K562 (cell line): ENCODE results near the gene C15orf61. TPM values are rescaled to one million over a fixed set of nuclear protein-coding genes. Genes with fewer than 3 reads are reported as not detected.

ENCODE experiments used
- ATAC-seq: fragments of 200-7000 bp; cut with Tn5 transposase; 3 replicates; pipeline ENCODE4 v1.9.1; 2020; ENCODE audit warnings: moderate library complexity
- BruUV-seq: library from RNA; stranded (reverse); fragments of 400-500 nt; replicated peaks from 2 replicates; lab custom pipeline; 2021; lab: Mats Ljungman, UMichigan
- CTCF ChIA-PET: fragments of 300-600 bp; formaldehyde crosslinking; extraction: SDS; loops from one replicate; lab custom pipeline; 2021; ENCODE audit warnings: low intra/inter-chr PET ratio; lab: Yijun Ruan, JAX
- POLR2A ChIA-PET: fragments of 300-600, 350-650 bp; sonication (Branson Sonifier 250); formaldehyde crosslinking; extraction: SDS; loops from one replicate; lab custom pipeline; 2021; ENCODE audit warnings: antibody characterized with exemption, inconsistent platforms; lab: Yijun Ruan, JAX
- DNase-seq, 4 experiments: peaks; one replicate each; pipeline versions ENCODE4 v3.0.0 to v3.0.0-alpha.2; 2011 to 2018; ENCODE audit warnings: low spot score in 3 of 4, mixed read lengths in 3 of 4; ENCODE audit errors: extremely low read depth in 1 of 4
- FAIRE-seq: peaks from 2 replicates; lab custom pipeline; 2011; peaks lifted over from hg19 to GRCh38; lab: Jason Lieb, UNC
- H2AFZ ChIP-seq: 2 replicates; pipeline ENCODE4 v1.6.0; 2011; ENCODE audit warnings: low read depth, low read length, control low read depth, inconsistent platforms
- H3K27ac ChIP-seq: fragments of 200-600 bp; 3 replicates; pipeline ENCODE4 v1.8.0; 2011; ENCODE audit warnings: low read depth, mild to moderate bottlenecking, control low read depth, inconsistent platforms, low read length, moderate library complexity, mixed read lengths; ENCODE audit errors: extremely low read depth
- H3K27me3 ChIP-seq, 2 experiments: fragments of 300-600 bp in 1 of 2; 2 replicates in 1 of 2; 3 replicates in 1 of 2; pipeline versions ENCODE4 v1.6.0 to v1.8.0; 2011; ENCODE audit warnings: inconsistent platforms in 2 of 2, low read length in 2 of 2, mild to moderate bottlenecking in 1 of 2, mixed read lengths in 1 of 2, moderate library complexity in 1 of 2; ENCODE audit not compliant: control insufficient read depth in 2 of 2, insufficient read depth in 2 of 2
- H3K36me3 ChIP-seq: fragments of 300-600 bp; 3 replicates; pipeline ENCODE4 v1.8.0; 2011; ENCODE audit warnings: mild to moderate bottlenecking, low read length, inconsistent platforms; ENCODE audit not compliant: control insufficient read depth, insufficient read depth
- H3K4me1 ChIP-seq, 2 experiments: fragments of 200-600 bp in 1 of 2; replicated peaks in 1 of 2; 2 replicates in 1 of 2; 3 replicates in 1 of 2; pipeline versions ENCODE4 v1.5.1 to v1.8.0; 2011; ENCODE audit warnings: inconsistent platforms in 2 of 2, low read length in 2 of 2, mild to moderate bottlenecking in 1 of 2, mixed read lengths in 1 of 2, moderate library complexity in 1 of 2; ENCODE audit not compliant: control insufficient read depth in 2 of 2, insufficient read depth in 2 of 2
- H3K4me2 ChIP-seq: 2 replicates; pipeline ENCODE4 v1.6.1; 2011; ENCODE audit warnings: low read length, control low read depth, inconsistent platforms, mixed read lengths; ENCODE audit not compliant: insufficient read depth
- H3K4me3 ChIP-seq: fragments of 200-600 bp; sonication (generic), shearing (Covaris generic); 2 replicates; pipeline ENCODE4 v1.5.1; 2016; ENCODE audit warnings: control low read depth, inconsistent platforms
- H3K79me2 ChIP-seq: fragments of 200-600 bp; 3 replicates; pipeline ENCODE4 v1.8.0; 2011; ENCODE audit warnings: low read length, inconsistent platforms; ENCODE audit not compliant: control insufficient read depth, insufficient read depth
- H3K9ac ChIP-seq, 2 experiments: 2 replicates each; pipeline versions ENCODE4 v1.6.0 to v1.6.1; 2011; ENCODE audit warnings: low read depth in 2 of 2, low read length in 2 of 2, control low read depth in 1 of 2, inconsistent platforms in 1 of 2, mild to moderate bottlenecking in 1 of 2, mixed read lengths in 1 of 2; ENCODE audit not compliant: insufficient read depth in 1 of 2
- H3K9me1 ChIP-seq: one replicate; pipeline ENCODE4 v1.6.0; 2011; ENCODE audit warnings: inconsistent platforms, mild to moderate bottlenecking, low read length, moderate library complexity; ENCODE audit not compliant: control insufficient read depth, insufficient read depth
- H3K9me3 ChIP-seq: replicated peaks from 2 replicates; pipeline ENCODE4 v1.5.1; 2011; ENCODE audit warnings: low read depth, low read length, inconsistent platforms; ENCODE audit not compliant: control insufficient read depth, insufficient read depth
- H4K20me1 ChIP-seq: replicated peaks from 2 replicates; pipeline ENCODE4 v1.6.1; 2011; ENCODE audit warnings: low read length, inconsistent platforms, mixed read lengths; ENCODE audit not compliant: control insufficient read depth, insufficient read depth
- CTCFL ChIP-seq: IDR thresholded peaks from 2 replicates; pipeline ENCODE4 v1.6.1; 2011; ENCODE audit warnings: borderline replicate concordance, low read depth, mild to moderate bottlenecking, moderate library complexity, low read length; ENCODE audit not compliant: insufficient read depth, poor library complexity, severe bottlenecking
- PRMT5 ChIP-seq: sonication (generic); formaldehyde crosslinking; IDR thresholded peaks from 2 replicates; pipeline ENCODE4 v1.5.0; 2020; ENCODE audit warnings: missing genetic modification reagents
- SLC30A9 ChIP-seq: fragments of 250-450 bp; sonication (Bioruptor Pico); IDR thresholded peaks from 2 replicates; pipeline ENCODE4 v1.8.0; 2022; ENCODE audit warnings: mild to moderate bottlenecking, moderate library complexity
- WGBS: fragments of 100-300 bp; shearing (Covaris generic); methylation state at CpG from one replicate; pipeline ENCODE4 v1.1.6; 2016; ENCODE audit warnings: low coverage, mixed read lengths; ENCODE audit not compliant: insufficient coverage; ENCODE audit errors: missing lambda C conversion rate; 5-methylcytosine and 5-hydroxymethylcytosine counted together
- in situ Hi-C: fragments of 300-500 bp; cut with MboI; formaldehyde crosslinking; loops from 4 replicates; pipeline ENCODE4 v1.15.0; 2018; ENCODE audit warnings: inconsistent platforms, mixed read lengths
- intact Hi-C: fragments of 100-400 bp; cut with micrococcal nuclease; formaldehyde crosslinking; loops from 2 replicates; pipeline ENCODE4 v1.14.2; 2022
- polyA plus RNA-seq, 8 experiments: library from polyadenylated mRNA; depleted of rRNA in 4 of 8; stranded (reverse) in 5 of 8; unstranded in 3 of 8; fragments of >200 nt; fragmentation: Nextera tagmentation in 2 of 8; fragmentation: Illumina TruSeq in 1 of 8; extraction: Ambion mirVana in 2 of 8; extraction: Trizol in 1 of 8; gene quantifications; 2 replicates each; pipeline versions ENCODE4 v1.2.1 to v1.2.3, GENCODE V29; 2011 to 2014; ENCODE audit warnings: inconsistent platforms in 1 of 8, missing spikeins in 1 of 8
- total RNA-seq, 7 experiments: library from RNA; depleted of rRNA in 6 of 7; stranded (reverse); fragments of >200 nt in 6 of 7; fragmentation: Illumina TruSeq in 2 of 7; extraction: Trizol in 2 of 7; gene quantifications; 2 replicates each; pipeline versions ENCODE4 v1.2.1 to v1.2.3, GENCODE V29; 2011 to 2021; ENCODE audit warnings: low replicate concordance in 1 of 7

Gene C15orf61
- total and polyA plus RNA-seq, 9 of the 15 experiments (the other 6 are each of a cell fraction or from before 2014, with no cell fraction given) = 1.6 to 10.5 (median 4.3) TPM

GRCh38 chr15:67556976-67557570, 36.1 kb downstream of the C15orf61 start:
- peaks cover 28% of the 10 kb centered on the region; the same call in 2 of the 3 replicates for H3K36me3 ChIP-seq
- H2AFZ ChIP-seq = no peak overlapping the region
- no TSS peak for BruUV-seq
- WGBS = 59% methylated on average over 3 of the region's 3 CpGs
- H3K9me3 ChIP-seq = no peaks in the 10 kb centered on the region; the same call in 1 of the 2 replicates
- no peak overlapping the region for H3K9ac ChIP-seq
- no peaks in the 10 kb centered on the region for H3K79me2 ChIP-seq
- ChIA-PET POLR2A (interaction anchor here (0.6 to 1.0 kb wide), 3 partner anchors 9 to 22 kb away, joined by 3 read pairs; partner anchors contain the start of gene MAP2K5), CTCF (no interaction called here)
- H3K9me1 ChIP-seq = no peaks in the 10 kb centered on the region
- in situ Hi-C loops = no loop called here
- H3K4me2 ChIP-seq = no peak overlapping the region
- intact Hi-C loops = no loop called here
- H3K27ac ChIP-seq = no peak overlapping the region
- no peak for TF ChIP-seq CTCFL
- no peak for TF ChIP-seq PRMT5
- no peak for TF ChIP-seq SLC30A9
- no peaks in the 10 kb centered on the region for H3K27me3 ChIP-seq
- ATAC-seq (no peak), FAIRE-seq (no peak), DNase-seq (no peak)
- no peak overlapping the region for H3K4me3 ChIP-seq
- H3K4me1 ChIP-seq = no peaks in the 10 kb centered on the region; a peak in 1 of 5 replicates
- H4K20me1 ChIP-seq = no peaks in the 10 kb centered on the region
